ENCODE measurements around the gene SLC38A11.

The SLC38A11 gene

DNA sequence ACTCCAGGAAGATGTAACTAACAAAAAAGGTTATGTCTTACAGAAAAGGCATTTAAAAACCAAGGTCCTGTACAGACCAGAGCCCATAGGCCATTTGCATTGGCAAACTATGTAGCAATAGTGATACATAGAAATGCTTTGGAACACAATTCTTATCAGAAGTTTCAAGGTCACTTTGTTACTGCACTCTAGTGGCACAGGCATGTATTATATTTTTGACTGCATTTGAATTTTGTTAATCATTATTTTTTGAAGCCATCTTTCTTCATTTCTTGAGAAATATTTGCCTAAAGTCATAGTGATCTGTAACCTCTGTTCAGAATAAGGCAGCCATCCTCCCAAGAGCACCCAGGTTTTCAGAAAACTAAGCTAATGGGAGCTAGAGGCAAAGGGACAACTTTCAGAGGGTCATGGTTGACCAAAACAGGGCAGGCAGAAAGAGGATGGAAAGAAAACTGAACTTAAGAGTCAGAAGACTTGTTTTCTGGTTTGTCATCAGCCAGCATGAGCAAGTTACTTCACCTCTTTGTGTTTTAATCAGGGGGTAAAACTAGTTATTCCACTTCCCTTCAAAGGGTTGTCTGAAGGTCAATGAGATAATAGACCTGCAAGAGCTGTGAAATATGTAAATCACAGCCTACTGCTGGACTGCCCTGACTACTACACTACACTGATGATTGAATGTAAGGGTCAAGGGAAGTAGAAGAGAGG, 41.5 kb downstream of the SLC38A11 start:
- no peak for DNase-seq

DNA sequence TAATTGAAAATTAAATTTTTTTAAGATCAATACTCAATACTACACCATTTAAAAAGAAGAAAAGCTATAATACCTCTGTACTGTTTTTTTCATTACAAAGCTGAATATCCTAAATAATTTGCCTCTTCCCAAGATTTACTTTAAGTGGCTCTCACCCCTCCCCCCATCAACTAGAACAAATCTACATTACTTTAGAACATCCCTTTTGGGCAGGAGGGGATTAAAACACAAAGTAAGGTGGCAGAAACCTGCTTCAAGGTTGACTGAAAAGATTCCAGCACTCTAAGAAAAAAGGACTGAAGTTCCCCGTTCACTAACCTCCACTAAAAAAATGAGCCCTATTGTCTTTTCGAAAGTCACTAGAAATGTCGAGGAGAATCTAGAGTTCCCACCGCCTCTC, 42.3 kb downstream of the SLC38A11 start:
- no peak for DNase-seq

DNA sequence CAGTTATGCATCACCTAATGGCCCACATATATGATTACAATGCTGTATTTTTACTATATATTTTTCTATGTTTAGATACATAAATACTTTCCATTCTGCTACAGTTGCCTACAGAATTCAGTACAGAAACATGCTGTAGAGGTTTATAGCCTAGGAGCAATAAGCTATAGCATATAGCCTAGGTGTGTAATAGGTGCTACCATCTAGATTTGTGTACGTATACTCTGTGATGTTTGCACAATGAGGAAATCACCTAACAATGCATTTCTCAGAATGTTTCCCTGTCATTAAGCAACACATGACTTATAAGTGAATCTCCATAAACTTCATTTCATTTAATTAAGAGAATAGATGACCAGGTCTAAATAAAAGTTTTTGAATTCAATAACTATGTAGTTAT, 43.5 kb downstream of the SLC38A11 start:
- DNase-seq = no peak

DNA sequence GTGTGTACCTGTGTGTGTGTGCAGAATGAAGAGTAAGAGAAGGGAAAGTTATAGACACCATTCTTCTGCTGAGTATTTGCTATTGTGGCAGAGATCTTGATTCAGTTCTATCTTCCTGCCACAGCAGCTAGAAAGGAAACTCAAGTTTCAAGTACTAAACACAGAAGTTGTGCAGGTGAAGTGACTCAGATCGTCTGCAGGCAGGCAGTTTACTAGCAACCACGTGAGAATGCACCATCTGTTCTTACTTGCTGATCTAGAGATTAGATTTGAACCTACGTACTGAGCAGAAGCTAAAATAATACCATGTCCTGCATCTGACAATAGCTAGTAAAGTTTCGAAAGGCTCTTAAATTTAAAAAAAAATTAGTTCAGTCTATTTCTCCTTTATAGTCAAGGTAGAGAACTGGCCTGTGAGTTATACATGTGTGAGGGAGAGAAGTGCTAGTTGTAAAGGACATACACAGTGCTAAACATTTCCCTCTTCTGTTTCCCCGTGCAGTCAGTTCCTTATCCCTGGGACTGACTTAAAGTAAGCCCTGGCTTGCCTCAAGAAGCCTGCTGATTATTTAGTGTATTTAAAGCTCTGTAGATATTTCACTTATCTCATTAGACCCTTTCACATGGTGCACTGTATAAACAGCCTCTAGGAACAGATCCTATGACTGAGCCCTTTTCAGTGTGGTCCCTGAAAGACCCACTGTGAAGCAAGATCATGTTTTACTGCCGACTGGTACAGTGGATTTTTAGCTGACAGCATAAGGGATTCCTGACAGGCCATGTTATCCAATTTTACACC, 45.0 kb downstream of the SLC38A11 start:
- peak; percentile 12 for DNase-seq

GRCh38 chr2:164906947-164907346, 48.4 kb downstream of the SLC38A11 start:
- DNase-seq = no peak

DNA sequence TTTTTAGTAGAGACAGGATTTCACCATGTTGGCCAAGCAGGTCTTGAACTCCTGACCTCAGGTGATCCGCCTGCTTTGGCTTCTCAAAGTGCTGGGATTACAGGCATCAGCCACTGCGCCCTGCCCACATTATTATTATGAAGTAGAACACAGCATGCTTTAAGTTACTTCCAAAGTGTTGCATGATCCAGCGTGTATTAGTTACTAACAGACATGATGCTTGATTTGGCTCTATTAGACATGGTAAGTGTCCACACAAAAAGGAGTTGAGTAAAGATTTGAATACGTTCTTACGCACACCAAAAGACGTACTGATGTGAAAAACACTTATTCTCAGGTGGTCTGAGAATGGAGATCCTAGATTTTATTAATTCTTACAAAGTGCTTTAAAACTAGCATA, 50.0 kb downstream of the SLC38A11 start:
- DNase-seq = no peak

- no peak for DNase-seq
These were observed 51.4 kb downstream of the SLC38A11 start for GRCh38 chr2:164903951-164904350.

- no peak for DNase-seq
These were observed 52.1 kb downstream of the SLC38A11 start for GRCh38 chr2:164903204-164903603.

DNA sequence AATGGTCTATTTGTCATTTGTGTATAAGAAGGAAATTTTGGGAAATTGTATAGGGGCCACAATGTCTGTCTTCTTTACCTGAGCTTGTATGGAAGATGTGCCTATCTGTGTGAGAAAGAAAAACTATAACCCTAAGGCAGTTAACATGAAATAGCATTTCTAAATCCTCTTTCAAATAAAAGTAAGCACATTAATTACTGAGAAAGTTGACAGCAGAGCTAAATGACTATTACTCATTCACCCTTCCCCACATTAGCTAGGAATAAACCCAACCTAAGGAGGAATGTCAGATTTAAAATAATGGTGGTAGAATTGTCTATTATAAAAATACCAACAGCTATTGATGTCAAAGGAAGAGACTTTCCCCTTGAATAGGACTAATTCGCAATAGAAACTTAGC, 56.2 kb downstream of the SLC38A11 start:
- no peak for DNase-seq

DNA sequence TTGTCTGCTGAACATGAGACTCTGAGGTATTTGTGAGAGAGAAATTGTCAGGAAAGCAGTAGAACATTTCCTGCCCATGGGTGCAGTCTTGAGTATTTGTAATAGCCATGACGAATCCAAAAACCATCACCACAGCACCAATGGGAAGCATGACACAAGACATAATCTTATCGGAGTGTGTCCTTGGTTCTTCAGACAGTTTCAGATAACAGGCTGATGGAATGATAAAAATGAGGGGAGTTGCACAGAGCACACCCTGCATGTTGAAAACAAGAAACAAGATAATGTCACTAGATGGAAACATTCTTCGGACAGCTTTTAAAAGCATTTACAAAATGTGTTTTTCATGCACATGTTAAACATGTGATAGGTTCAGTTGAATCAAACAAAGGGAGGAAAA, 56.9 kb downstream of the SLC38A11 start:
- no peak for DNase-seq

- DNase-seq = no peak
These were observed 57.7 kb downstream of the SLC38A11 start for GRCh38 chr2:164897469-164898260.

GRCh38 chr2:164896634-164897355, 58.5 kb downstream of the SLC38A11 start:
- DNase-seq = peak; percentile 2

DNA sequence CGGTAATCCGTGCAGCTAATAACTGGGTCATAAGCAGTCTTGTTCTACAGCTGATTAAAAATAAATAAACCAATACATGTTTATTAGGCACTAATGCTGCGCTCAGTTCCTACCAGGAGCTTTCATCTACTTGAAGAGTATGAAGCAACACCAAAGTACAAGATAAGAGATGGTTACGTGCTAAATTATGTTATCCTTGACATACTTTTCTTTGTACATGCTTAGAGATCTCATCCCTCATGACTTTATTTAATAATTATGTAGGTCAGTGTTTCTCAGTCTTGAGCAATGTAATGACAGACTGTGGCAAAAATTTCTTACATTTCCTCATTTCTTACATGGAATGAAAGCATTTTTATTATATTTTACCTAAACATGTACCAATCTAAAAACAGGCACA, 59.1 kb downstream of the SLC38A11 start:
- no peak for DNase-seq

GRCh38 chr2:164891460-164891859, 63.9 kb downstream of the SLC38A11 start:
- no peak for DNase-seq

DNA sequence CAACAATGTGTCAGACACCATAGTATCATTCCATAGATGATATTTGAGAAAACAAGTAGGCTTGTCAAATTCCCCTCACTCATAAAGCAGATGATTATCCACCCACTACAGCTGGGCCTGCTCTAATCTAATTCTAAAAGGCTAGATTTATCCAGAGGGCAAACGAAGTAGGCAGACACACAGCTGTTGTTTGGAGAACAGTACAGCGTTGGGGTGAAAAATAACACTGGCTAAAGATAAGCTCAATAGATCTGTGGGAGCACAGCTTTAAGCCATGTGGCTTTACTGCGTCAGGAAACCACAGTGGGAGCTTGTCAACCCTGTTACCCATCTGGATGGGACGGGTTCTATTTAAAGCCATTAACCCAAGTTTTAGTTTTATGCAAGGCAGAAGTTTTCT, 64.8 kb downstream of the SLC38A11 start:
- DNase-seq = no peak

- DNase-seq = no peak
These were observed 66.7 kb downstream of the SLC38A11 start for GRCh38 chr2:164888592-164888991.

GRCh38 chr2:164887434-164888144, 67.7 kb downstream of the SLC38A11 start:
- no peak for DNase-seq

GRCh38 chr2:164882276-164882675, 73.0 kb downstream of the SLC38A11 start:
- DNase-seq = no peak

DNA sequence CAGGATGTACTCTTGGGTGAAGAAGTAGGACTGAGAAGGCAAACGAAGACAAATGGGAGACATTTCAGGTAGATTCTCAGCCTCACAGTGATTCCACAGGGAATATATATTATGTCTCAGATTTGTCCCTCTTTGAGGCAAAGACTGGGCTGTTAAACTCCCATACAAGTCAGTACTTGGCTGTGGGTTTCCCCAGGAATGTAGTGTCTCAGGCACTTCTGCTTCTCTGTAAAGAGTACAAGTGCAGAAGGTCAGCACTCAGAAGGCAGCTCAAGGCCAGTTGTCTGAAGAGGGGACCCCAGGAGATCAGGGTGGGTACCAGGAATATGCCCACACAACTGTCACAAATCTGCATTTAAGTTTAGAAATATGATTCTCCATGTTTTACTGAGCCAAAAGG, 73.8 kb downstream of the SLC38A11 start:
- DNase-seq = no peak

DNA sequence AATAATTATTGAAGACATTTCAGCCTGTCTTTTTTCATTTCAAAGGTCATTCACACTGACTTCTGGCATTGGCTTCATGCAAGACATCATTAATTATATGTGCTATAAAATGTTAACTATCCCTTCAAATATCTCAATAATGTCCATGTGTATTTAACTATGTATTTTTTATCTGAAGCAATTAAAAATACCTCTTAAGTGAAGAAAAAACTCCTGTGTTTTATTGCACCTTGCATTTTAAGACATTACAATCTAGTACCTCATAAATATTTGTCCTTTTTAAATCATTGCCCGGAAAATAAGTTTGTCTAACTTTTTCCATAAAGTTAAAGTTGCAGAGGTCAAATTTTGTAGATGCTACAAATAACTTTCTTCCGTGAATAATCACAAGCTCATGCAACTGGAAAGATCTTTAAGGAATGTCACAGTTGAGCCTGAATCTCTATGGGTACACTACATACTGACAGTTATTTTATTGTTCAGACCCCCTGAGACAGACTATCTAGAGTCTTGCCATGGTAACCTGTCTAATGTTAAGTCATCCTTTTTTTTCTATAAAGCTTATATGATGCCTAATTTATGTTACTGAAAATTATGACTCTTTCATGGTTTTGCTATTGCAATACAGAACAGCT, 75.3 kb downstream of the SLC38A11 start:
- DNase-seq = no peak

GRCh38 chr2:164877927-164878326, 77.4 kb downstream of the SLC38A11 start:
- DNase-seq = no peak

GRCh38 chr2:164877169-164877568, 78.2 kb downstream of the SLC38A11 start:
- DNase-seq = no peak

All from stimulated activated CD4-positive, alpha-beta T cell treated with anti-CD3 and anti-CD28 coated beads, Interleukin-15, amount 100 ng/mL, for 24 hours (primary cell).